HFFc6 (cell line): ENCODE results near the gene GPHN. TPM values are rescaled to one million over a fixed set of nuclear protein-coding genes. Genes with fewer than 3 reads are reported as not detected.

ENCODE experiments used
- DNase-seq: peaks from one replicate; pipeline ENCODE4 v3.0.0-alpha.2; 2018
- H3K27ac Mint-ChIP-seq: 2 replicates; pipeline ENCODE4 v1.8.0; 2020; ENCODE audit warnings: mild to moderate bottlenecking, mixed read lengths
- H3K27me3 Mint-ChIP-seq: 2 replicates; pipeline ENCODE4 v1.8.0; 2021; ENCODE audit warnings: mild to moderate bottlenecking, moderate library complexity, mixed read lengths; ENCODE audit not compliant: insufficient read depth
- H3K36me3 Mint-ChIP-seq: 2 replicates; pipeline ENCODE4 v1.8.0; 2021; ENCODE audit warnings: low read depth, mixed read lengths
- H3K4me1 Mint-ChIP-seq: 2 replicates; pipeline ENCODE4 v1.8.0; 2020; ENCODE audit warnings: low read depth, mixed read lengths
- H3K4me3 Mint-ChIP-seq: 2 replicates; pipeline ENCODE4 v1.8.0; 2020; ENCODE audit warnings: mild to moderate bottlenecking, moderate library complexity, mixed read lengths
- H3K9me3 Mint-ChIP-seq: 2 replicates; pipeline ENCODE4 v1.8.0; 2020; ENCODE audit warnings: mild to moderate bottlenecking, mixed read lengths
- CTCF ChIP-seq: fragments of 200-600 bp; sonication (generic); IDR thresholded peaks from 2 replicates; pipeline ENCODE4 v1.5.0; 2021; ENCODE audit warnings: antibody characterized with exemption, mild to moderate bottlenecking
- total RNA-seq, 6 experiments: library from RNA; stranded (reverse); fragmentation: NEBNext Ultra II Directional; extraction: Animal tissue kit (Norgen Biotek cat#: 25700); gene quantifications; 2 replicates in 1 of 6; 3 replicates in 5 of 6; pipeline ENCODE4 v1.2.3, GENCODE V29; 2021

Gene GPHN
- total RNA-seq, 6 experiments from 2014 or later: 11.2 to 16.4 (median 15.0) TPM

GRCh38 chr14:67071506-67071905, 563.6 kb downstream of the GPHN start:
- peaks cover 9% of the 10 kb centered on the region for H3K4me1 Mint-ChIP-seq

GRCh38 chr14:67077921-67078320, 570.0 kb downstream of the GPHN start:
- H3K27ac Mint-ChIP-seq: no peak overlapping the region
- TF ChIP-seq CTCF: no peak

More at GRCh38 chr14:67071506-67071905, 563.6 kb downstream of the GPHN start:
- no peak for TF ChIP-seq CTCF
- H3K27ac Mint-ChIP-seq: no peak overlapping the region
- H3K27me3 Mint-ChIP-seq: no peaks in the 10 kb centered on the region
- no peak for DNase-seq
- H3K4me3 Mint-ChIP-seq: no peak overlapping the region
- no peaks in the 10 kb centered on the region for H3K36me3 Mint-ChIP-seq
- no peaks in the 10 kb centered on the region for H3K9me3 Mint-ChIP-seq

GRCh38 chr14:67079846-67080245, 571.9 kb downstream of the GPHN start:
- Mint-ChIP-seq H3K9me3 (peaks cover 11% of the 10 kb centered on the region; the same call in 1 of the 2 replicates), H3K4me1 (peaks cover 5% of the 10 kb centered on the region), H3K27me3 (no peaks in the 10 kb centered on the region), H3K27ac (no peak overlapping the region), H3K36me3 (peaks cover 13% of the 10 kb centered on the region), H3K4me3 (no peak overlapping the region)
- no peak for DNase-seq
- no peak for TF ChIP-seq CTCF

More at GRCh38 chr14:67077921-67078320, 570.0 kb downstream of the GPHN start:
- no peak for DNase-seq
- peaks cover 9% of the 10 kb centered on the region for H3K36me3 Mint-ChIP-seq
- H3K27me3 Mint-ChIP-seq: no peaks in the 10 kb centered on the region
- peaks cover 11% of the 10 kb centered on the region; the same call in 1 of the 2 replicates for H3K9me3 Mint-ChIP-seq
- H3K4me1 Mint-ChIP-seq: no peaks in the 10 kb centered on the region
- no peak overlapping the region for H3K4me3 Mint-ChIP-seq

GRCh38 chr14:67108230-67108629, 600.3 kb downstream of the GPHN start:
- peaks cover 25% of the 10 kb centered on the region for H3K36me3 Mint-ChIP-seq
- no peaks in the 10 kb centered on the region; the same call in none of the 2 replicates for H3K27me3 Mint-ChIP-seq
- H3K27ac Mint-ChIP-seq: no peak overlapping the region
- H3K9me3 Mint-ChIP-seq: peaks cover 12% of the 10 kb centered on the region; the same call in 1 of the 2 replicates
- TF ChIP-seq CTCF: no peak
- DNase-seq: no peak
- no peaks in the 10 kb centered on the region for H3K4me1 Mint-ChIP-seq
- H3K4me3 Mint-ChIP-seq: no peak overlapping the region

- Mint-ChIP-seq H3K4me3 (no peak overlapping the region), H3K9me3 (peaks cover 5% of the 10 kb centered on the region; the same call in 1 of the 2 replicates), H3K27ac (no peak overlapping the region), H3K36me3 (peaks cover 9% of the 10 kb centered on the region; the same call in 1 of the 2 replicates), H3K4me1 (no peaks in the 10 kb centered on the region), H3K27me3 (no peaks in the 10 kb centered on the region; the same call in none of the 2 replicates)
- TF ChIP-seq CTCF: no peak
- no peak for DNase-seq
Observed at GRCh38 chr14:67111022-67111421, 603.1 kb downstream of the GPHN start.
